Measurements from ENCODE around the gene WDR18.

DNA sequence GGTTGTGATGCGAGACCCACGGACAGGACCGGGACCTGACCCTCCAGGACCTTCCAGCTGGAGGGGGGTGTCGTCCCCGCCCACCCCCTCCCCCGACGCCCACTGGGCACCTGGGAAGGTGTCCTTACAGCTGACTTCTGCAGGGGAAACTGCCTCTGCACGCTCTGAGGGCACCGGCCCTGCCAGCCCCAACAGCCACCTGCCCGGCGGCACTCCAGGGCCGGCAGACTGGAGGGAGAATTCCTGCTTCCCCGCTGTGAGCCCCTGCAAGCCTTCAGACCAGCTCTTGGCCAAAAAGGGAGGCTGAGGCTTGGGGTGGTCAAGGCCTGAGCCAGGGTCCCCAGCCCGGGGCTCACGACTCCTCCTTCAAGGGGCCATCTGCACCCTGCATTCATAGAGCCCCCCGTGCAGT, 43.5 kb downstream of the WDR18 start:
- TF ChIP-seq CTCF (IDR thresholded peaks at IDR 0.05) (no peak), POLR2A (IDR thresholded peaks at IDR 0.05) (no peak)

All from uterus (tissue), 2 donors.